Lower leg skin (tissue), 3 donors: ENCODE data around the gene SYT2.

Experiments used
- POLR2A ChIP-seq, 2 donors: fragments of 450-650 bp; IDR thresholded peaks; one replicate each; pipeline ENCODE4 v1.6.1; 2016 to 2017; ENCODE audit warnings: antibody characterized with exemption in 2 of 2, mild to moderate bottlenecking in 1 of 2, moderate library complexity in 1 of 2
- TF ChIP-seq, protein P1 (sequence below), 3 donors: fragments of 450-650 bp; IDR thresholded peaks; one replicate each; pipeline ENCODE4 v1.5.1; 2016; ENCODE audit warnings: antibody characterized with exemption in 3 of 3, mild to moderate bottlenecking in 3 of 3, moderate library complexity in 2 of 3

DNA sequence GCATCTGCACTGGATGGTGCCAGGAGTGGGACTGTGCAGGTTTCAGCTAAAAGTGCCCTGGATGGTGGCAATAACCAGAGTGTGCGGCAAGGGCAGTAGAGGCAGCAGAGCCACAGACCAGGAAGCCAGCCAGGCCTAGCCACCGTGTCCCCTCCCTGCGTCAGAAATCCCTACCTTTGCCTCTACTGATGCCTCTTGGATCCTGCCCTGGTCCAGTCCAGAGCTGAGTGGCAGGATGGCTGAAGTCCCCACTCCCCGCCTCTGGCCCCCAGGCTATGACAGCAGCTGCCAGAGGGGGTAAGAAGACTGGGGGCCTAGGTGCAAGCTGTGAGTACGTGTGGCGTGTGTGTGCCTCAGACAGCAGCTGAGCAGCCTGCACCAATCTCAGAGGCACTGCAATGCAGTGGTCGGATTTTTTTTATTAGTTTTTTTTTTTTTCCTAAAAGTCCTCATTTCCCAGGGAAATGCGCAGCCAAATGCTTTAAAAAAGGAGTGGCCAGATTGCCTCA, 51.9 kb downstream of the SYT2 start:
- TF ChIP-seq, protein P1, sequence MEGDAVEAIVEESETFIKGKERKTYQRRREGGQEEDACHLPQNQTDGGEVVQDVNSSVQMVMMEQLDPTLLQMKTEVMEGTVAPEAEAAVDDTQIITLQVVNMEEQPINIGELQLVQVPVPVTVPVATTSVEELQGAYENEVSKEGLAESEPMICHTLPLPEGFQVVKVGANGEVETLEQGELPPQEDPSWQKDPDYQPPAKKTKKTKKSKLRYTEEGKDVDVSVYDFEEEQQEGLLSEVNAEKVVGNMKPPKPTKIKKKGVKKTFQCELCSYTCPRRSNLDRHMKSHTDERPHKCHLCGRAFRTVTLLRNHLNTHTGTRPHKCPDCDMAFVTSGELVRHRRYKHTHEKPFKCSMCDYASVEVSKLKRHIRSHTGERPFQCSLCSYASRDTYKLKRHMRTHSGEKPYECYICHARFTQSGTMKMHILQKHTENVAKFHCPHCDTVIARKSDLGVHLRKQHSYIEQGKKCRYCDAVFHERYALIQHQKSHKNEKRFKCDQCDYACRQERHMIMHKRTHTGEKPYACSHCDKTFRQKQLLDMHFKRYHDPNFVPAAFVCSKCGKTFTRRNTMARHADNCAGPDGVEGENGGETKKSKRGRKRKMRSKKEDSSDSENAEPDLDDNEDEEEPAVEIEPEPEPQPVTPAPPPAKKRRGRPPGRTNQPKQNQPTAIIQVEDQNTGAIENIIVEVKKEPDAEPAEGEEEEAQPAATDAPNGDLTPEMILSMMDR (IDR thresholded peaks at IDR 0.05): no peak
- no peak for TF ChIP-seq POLR2A (IDR thresholded peaks at IDR 0.05)
